SK-N-SH (cell line): ENCODE results near the gene PRRG3.

Experiments used
- CTCF ChIP-seq: fragments of 200-600 bp; sonication (generic); IDR thresholded peaks from 2 replicates; pipeline ENCODE4 v1.6.1; 2017; ENCODE audit warnings: antibody characterized with exemption, mild to moderate bottlenecking, moderate library complexity
- JUND ChIP-seq: IDR thresholded peaks from 2 replicates; pipeline ENCODE4 v1.4.0; 2012
- MAX ChIP-seq: IDR thresholded peaks from 2 replicates; pipeline ENCODE4 v1.4.0; 2012; ENCODE audit warnings: low read depth
- PBX3 ChIP-seq: IDR thresholded peaks from 2 replicates; pipeline ENCODE4; 2012
- SIN3A ChIP-seq: IDR thresholded peaks from 2 replicates; pipeline ENCODE4 v1.6.1; 2012; ENCODE audit warnings: low read depth, mild to moderate bottlenecking, low read length, moderate library complexity, borderline replicate concordance
- TAF1 ChIP-seq: IDR thresholded peaks from 2 replicates; pipeline ENCODE4 v1.6.1; 2012; ENCODE audit warnings: low read depth, mild to moderate bottlenecking, low read length, moderate library complexity, borderline replicate concordance
- USF2 ChIP-seq: fragments of 150-350 bp; IDR thresholded peaks from 2 replicates; pipeline ENCODE4 v1.6.1; 2017; ENCODE audit warnings: antibody characterized with exemption, low read length, low read depth, borderline replicate concordance
- ZBTB33 ChIP-seq: IDR thresholded peaks from 2 replicates; pipeline ENCODE4 v1.4.0; 2012; ENCODE audit warnings: low read depth, borderline replicate concordance

- TF ChIP-seq MAX: no peak
- TF ChIP-seq SIN3A: no peak
- TF ChIP-seq PBX3: no peak
- TF ChIP-seq JUND: no peak
- no peak for TF ChIP-seq USF2
- TF ChIP-seq CTCF: no peak
- TF ChIP-seq ZBTB33: no peak
- no peak for TF ChIP-seq TAF1
These were observed 15.4 kb upstream of the PRRG3 start for GRCh38 chrX:151679798-151680402.
